Body of pancreas (tissue), 4 donors: ENCODE measurements around the gene GNAZ. TPM values are rescaled to one million over a fixed set of nuclear protein-coding genes. Genes with fewer than 3 reads are reported as not detected.
A peak's percentile ranks its signal among the peaks of the same experiment; 100 is the strongest.
"Not testable (repeated sequence)": the region's sequence is repeated elsewhere in the genome, so short reads cannot be mapped to it uniquely, and the experiment has no call there.

Source experiments
- ATAC-seq: fragments of 150-250 bp; one replicate; pipeline ENCODE4 v1.9.1; 2016
- DNase-seq, 4 donors: peaks; one replicate each; pipeline ENCODE4 v3.0.0-alpha.2; 2019
- H3K27ac ChIP-seq, 4 donors: fragments of 200-600 bp; sonication (generic); 1 replicate in 3 of 4; 2 replicates in 1 of 4; pipeline versions ENCODE4 v1.5.1 to v1.6.1; 2016 to 2019; ENCODE audit warnings: mild to moderate bottlenecking in 1 of 4, mixed read lengths in 1 of 4, moderate library complexity in 1 of 4
- H3K27me3 ChIP-seq, 2 donors: fragments of 200-600 bp; sonication (generic); one replicate each; pipeline ENCODE4 v1.6.0; 2016; ENCODE audit warnings: mild to moderate bottlenecking in 1 of 2
- H3K36me3 ChIP-seq, 2 donors: fragments of 200-600 bp; sonication (generic); replicated peaks in 1 of 2; 2 replicates each; pipeline ENCODE4 v1.5.1; 2016; ENCODE audit warnings: low read depth in 2 of 2; ENCODE audit not compliant: insufficient read depth in 1 of 2
- H3K4me1 ChIP-seq: fragments of 200-600 bp; sonication (generic); one replicate; pipeline ENCODE4 v1.6.0; 2016
- H3K4me3 ChIP-seq, 2 donors: fragments of 200-600 bp; sonication (generic); 1 replicate in 1 of 2; 2 replicates in 1 of 2; pipeline ENCODE4 v1.5.1; 2016 to 2019
- H3K9me3 ChIP-seq, 3 donors: fragments of 200-600 bp; sonication (generic); 1 replicate in 2 of 3; 2 replicates in 1 of 3; pipeline ENCODE4 v1.5.1; 2016
- CTCF ChIP-seq, 7 experiments: fragments of 450-650 bp in 4 of 7; fragments of 200-600 bp in 3 of 7; sonication (generic) in 3 of 7; IDR thresholded peaks; one replicate each; pipeline ENCODE4 v1.5.1; 2016 to 2019; ENCODE audit warnings: antibody characterized with exemption in 7 of 7
- POLR2A ChIP-seq, 3 donors: fragments of 450-650 bp; IDR thresholded peaks; one replicate each; pipeline ENCODE4 v1.6.1; 2016; ENCODE audit warnings: antibody characterized with exemption in 3 of 3, mild to moderate bottlenecking in 2 of 3
- WGBS, 2 donors: methylation state at CpG; one replicate each; pipeline ENCODE4 v1.1.5; 2017; 5-methylcytosine and 5-hydroxymethylcytosine counted together
- intact Hi-C: fragments of 100-400 bp; cut with DNase I; formaldehyde crosslinking; loops from one replicate; pipeline ENCODE4 v1.15.1; 2023
- total RNA-seq, 2 donors: library from RNA; depleted of rRNA; stranded (reverse); fragments of >200 nt; gene quantifications; one replicate each; pipeline ENCODE4 v1.1.0, GENCODE V29; 2016

GNAZ gene
- total RNA-seq, result 1 to 10 TPM in 1 of 2 donors, under 1 TPM in 1; 0.33 to 2.3 TPM

GRCh38 chr22:23070418-23071229 lies at the start of gene GNAZ:
Gene GNAZ (plus strand): TSS chr22:23070519. CDS start chr22:23095696, 25,177 bp downstream.
- peak in 3 of 4 donors; percentile 18 to 32 (median 26) for DNase-seq
- Histone ChIP-seq H3K9me3 (no peaks in the 10 kb centered on the region), H3K27ac (peak within 1 kb of the TSS; percentile 19 to 74 (median 61)), H3K36me3 (no peaks in the 10 kb centered on the region), H3K4me1 (peaks cover 16% of the 10 kb centered on the region), H3K27me3 (no peaks in the 10 kb centered on the region), H3K4me3 (peak within 1 kb of the TSS; percentile 6 to 19)
- peak; percentile 51 for ATAC-seq
- TF ChIP-seq CTCF (IDR thresholded peaks at IDR 0.05), result no peak
- no peak for TF ChIP-seq POLR2A (IDR thresholded peaks at IDR 0.05)
- WGBS, 2 donors, result 22 to 43% methylated on average over 12 to 26 of the region's 87 CpGs
- intact Hi-C loops, result no loop called here

GRCh38 chr22:23020659-23021293 lies 49.5 kb upstream of the GNAZ start:
- no peaks in the 10 kb centered on the region for H3K9me3 ChIP-seq
- ATAC-seq (no peak), DNase-seq (no peak)
- no peaks in the 10 kb centered on the region for H3K27me3 ChIP-seq
- H3K4me3 ChIP-seq, result no peak overlapping the region
- no peaks in the 10 kb centered on the region for H3K4me1 ChIP-seq
- no peak overlapping the region for H3K27ac ChIP-seq
- TF ChIP-seq POLR2A (IDR thresholded peaks at IDR 0.05) (no peak), CTCF (IDR thresholded peaks at IDR 0.05) (no peak)
- no peaks in the 10 kb centered on the region for H3K36me3 ChIP-seq
- intact Hi-C loops, result no loop called here

- H3K4me1 ChIP-seq, H3K27me3 ChIP-seq, DNase-seq, H3K4me3 ChIP-seq, H3K36me3 ChIP-seq, intact Hi-C loops, H3K9me3 ChIP-seq, ATAC-seq, H3K27ac ChIP-seq: not testable (repeated sequence)
- WGBS, 2 donors, result 59 to 67% methylated on average over 3 of the region's 3 CpGs
Measured at GRCh38 chr22:23021660-23022353, 48.5 kb upstream of the GNAZ start.

- Histone ChIP-seq H3K4me1 (no peaks in the 10 kb centered on the region), H3K4me3 (no peak overlapping the region), H3K9me3 (no peaks in the 10 kb centered on the region), H3K27me3 (no peaks in the 10 kb centered on the region), H3K27ac (no peak overlapping the region), H3K36me3 (no peaks in the 10 kb centered on the region)
- TF ChIP-seq CTCF (IDR thresholded peaks at IDR 0.05) (no peak), POLR2A (IDR thresholded peaks at IDR 0.05) (no peak)
- ATAC-seq, result no peak
- intact Hi-C loops, result no loop called here
- DNase-seq, result no peak
- 51 to 59% methylated on average over 2 of the region's 2 CpGs for WGBS, 2 donors
Measured at GRCh38 chr22:23023294-23023693, 47.0 kb upstream of the GNAZ start.

GRCh38 chr22:23026777-23027176 lies 43.5 kb upstream of the GNAZ start:
- TF ChIP-seq POLR2A (IDR thresholded peaks at IDR 0.05), result no peak
- no peak for TF ChIP-seq CTCF (IDR thresholded peaks at IDR 0.05)
- 92 to 94% methylated on average over 10 of the region's 10 CpGs for WGBS, 2 donors
- no peak for ATAC-seq
- Histone ChIP-seq H3K27me3 (no peaks in the 10 kb centered on the region), H3K4me3 (no peak overlapping the region), H3K36me3 (no peaks in the 10 kb centered on the region), H3K27ac (no peak overlapping the region), H3K4me1 (no peaks in the 10 kb centered on the region), H3K9me3 (no peaks in the 10 kb centered on the region)
- no peak for DNase-seq
- intact Hi-C loops, result no loop called here

- H3K9me3 ChIP-seq, ATAC-seq, intact Hi-C loops: not testable (repeated sequence)
Measured at GRCh38 chr22:23027849-23028248, 42.5 kb upstream of the GNAZ start.

More at GRCh38 chr22:23027849-23028248, 42.5 kb upstream of the GNAZ start:
- not testable (repeated sequence) for DNase-seq, H3K27me3 ChIP-seq, H3K4me1 ChIP-seq, H3K27ac ChIP-seq, H3K4me3 ChIP-seq, H3K36me3 ChIP-seq
